KMS-11 (cell line): Measurements from ENCODE around the gene GDNF.

Source experiments
- H2AFZ ChIP-seq: fragments of 200-600 bp; sonication (generic); 2 replicates; pipeline ENCODE4 v1.6.1; 2016; ENCODE audit warnings: antibody characterized with exemption, mixed run types, low read depth
- H3K27ac ChIP-seq: fragments of 200-600 bp; sonication (generic); 2 replicates; pipeline ENCODE4 v1.6.1; 2016; ENCODE audit warnings: mild to moderate bottlenecking, mixed run types
- H3K27me3 ChIP-seq: fragments of 200-600 bp; sonication (generic); 2 replicates; pipeline ENCODE4 v1.6.1; 2017; ENCODE audit warnings: mild to moderate bottlenecking, low read depth, mixed run types, moderate library complexity; ENCODE audit not compliant: insufficient read depth
- H3K36me3 ChIP-seq: fragments of 200-600 bp; sonication (generic); 2 replicates; pipeline ENCODE4 v1.6.1; 2017; ENCODE audit warnings: mild to moderate bottlenecking, mixed run types; ENCODE audit not compliant: insufficient read depth
- H3K4me1 ChIP-seq: fragments of 200-600 bp; sonication (generic); 2 replicates; pipeline ENCODE4 v1.6.1; 2016; ENCODE audit warnings: mild to moderate bottlenecking, low read depth, mixed run types; ENCODE audit not compliant: poor library complexity, severe bottlenecking
- H3K4me2 ChIP-seq: fragments of 200-600 bp; sonication (generic); 2 replicates; pipeline ENCODE4 v1.7.0; 2016; ENCODE audit warnings: mild to moderate bottlenecking, mixed run types
- H3K4me3 ChIP-seq: fragments of 200-600 bp; sonication (generic); IDR thresholded peaks from 2 replicates; pipeline ENCODE4 v1.6.1; 2017; ENCODE audit warnings: low read depth, low read length, mixed read lengths; ENCODE audit not compliant: insufficient read depth
- H3K79me2 ChIP-seq: fragments of 200-600 bp; sonication (generic); 2 replicates; pipeline ENCODE4 v1.6.1; 2016; ENCODE audit warnings: low read depth, mixed run types; ENCODE audit not compliant: insufficient read depth
- H3K9ac ChIP-seq: fragments of 200-600 bp; sonication (generic); 2 replicates; pipeline ENCODE4 v1.6.1; 2016; ENCODE audit warnings: mild to moderate bottlenecking, mixed run types
- H4K20me1 ChIP-seq: fragments of 200-600 bp; sonication (generic); 2 replicates; pipeline ENCODE4 v1.6.1; 2016; ENCODE audit warnings: mild to moderate bottlenecking, mixed run types; ENCODE audit not compliant: insufficient read depth
- CTCF ChIP-seq: fragments of 200-600 bp; sonication (generic); conservative IDR thresholded peaks from 2 replicates; pipeline ENCODE4 v1.6.1; 2017; ENCODE audit warnings: low read depth, mild to moderate bottlenecking, antibody characterized with exemption, low read length, moderate library complexity, mixed read lengths

Gene GDNF

GRCh38 chr5:37841203-37841602, 1.4 kb upstream of the GDNF start:
- no peaks in the 10 kb centered on the region for H3K36me3 ChIP-seq
- no peak for TF ChIP-seq CTCF
- H2AFZ ChIP-seq, result no peak overlapping the region
- no peaks in the 10 kb centered on the region; the same call in none of the 2 replicates for H3K27me3 ChIP-seq
- no peaks in the 10 kb centered on the region for H4K20me1 ChIP-seq
- H3K4me2 ChIP-seq, result no peak overlapping the region
- H3K79me2 ChIP-seq, result no peaks in the 10 kb centered on the region
- peaks cover 3% of the 10 kb centered on the region for H3K4me1 ChIP-seq
- H3K27ac ChIP-seq, result no peak overlapping the region
- no peak overlapping the region for H3K9ac ChIP-seq
- no peak overlapping the region for H3K4me3 ChIP-seq

- Histone ChIP-seq H4K20me1 (no peaks in the 10 kb centered on the region), H3K27me3 (no peaks in the 10 kb centered on the region; the same call in none of the 2 replicates), H3K27ac (no peak overlapping the region), H3K4me1 (peaks cover 3% of the 10 kb centered on the region), H3K4me3 (no peak overlapping the region), H3K4me2 (no peak overlapping the region), H3K36me3 (no peaks in the 10 kb centered on the region), H3K9ac (no peak overlapping the region), H3K79me2 (no peaks in the 10 kb centered on the region), H2AFZ (no peak overlapping the region)
- no peak for TF ChIP-seq CTCF
Observed at GRCh38 chr5:37840053-37841034, 503 bp upstream of the GDNF start.

- Histone ChIP-seq H3K4me3 (no peak overlapping the region), H2AFZ (no peak overlapping the region), H3K4me2 (no peak overlapping the region; the same call in 1 of the 2 replicates), H3K27me3 (no peaks in the 10 kb centered on the region; the same call in none of the 2 replicates), H3K79me2 (no peaks in the 10 kb centered on the region), H3K9ac (no peak overlapping the region), H4K20me1 (no peaks in the 10 kb centered on the region), H3K36me3 (no peaks in the 10 kb centered on the region), H3K4me1 (peaks cover 3% of the 10 kb centered on the region), H3K27ac (no peak overlapping the region)
- TF ChIP-seq CTCF, result no peak
Observed at GRCh38 chr5:37838933-37839341, 904 bp downstream of the GDNF start.

- no peak overlapping the region for H3K4me3 ChIP-seq
- H3K36me3 ChIP-seq, result no peaks in the 10 kb centered on the region
- no peaks in the 10 kb centered on the region for H4K20me1 ChIP-seq
- H3K4me1 ChIP-seq, result peaks cover 3% of the 10 kb centered on the region
- no peaks in the 10 kb centered on the region; the same call in none of the 2 replicates for H3K27me3 ChIP-seq
- H3K79me2 ChIP-seq, result no peaks in the 10 kb centered on the region
- TF ChIP-seq CTCF, result no peak
- no peak overlapping the region for H3K9ac ChIP-seq
- peak overlapping the region; percentile 87 for H3K4me2 ChIP-seq
- H3K27ac ChIP-seq, result no peak overlapping the region
- H2AFZ ChIP-seq, result peak overlapping the region; percentile 99
Observed at GRCh38 chr5:37838152-37838932, 1.5 kb downstream of the GDNF start.
